Uterus (tissue), 4 donors: ENCODE results near the gene CC2D2B. TPM values are rescaled to one million over a fixed set of nuclear protein-coding genes. Genes with fewer than 3 reads are reported as not detected.

Source experiments
- DNase-seq, 2 donors: peaks; one replicate each; pipeline ENCODE4 v3.0.0-alpha.2; 2019 to 2020
- H3K27ac ChIP-seq, 2 donors: fragments of 200-600 bp; sonication (generic); 1 replicate in 1 of 2; 2 replicates in 1 of 2; pipeline ENCODE4 v1.5.1; 2016 to 2018
- H3K27me3 ChIP-seq, 2 donors: fragments of 200-600 bp; sonication (generic); one replicate each; pipeline ENCODE4 v1.5.1; 2018 to 2019; ENCODE audit warnings: control low read depth in 1 of 2
- H3K36me3 ChIP-seq, 2 donors: fragments of 200-600 bp; sonication (generic); one replicate each; pipeline ENCODE4 v1.5.1; 2019; ENCODE audit warnings: control low read depth in 1 of 2
- H3K4me1 ChIP-seq, 2 donors: fragments of 200-600 bp; sonication (generic); one replicate each; pipeline ENCODE4 v1.5.1; 2018 to 2019; ENCODE audit warnings: control low read depth in 1 of 2
- H3K4me3 ChIP-seq, 2 donors: fragments of 200-600 bp; sonication (generic); 1 replicate in 1 of 2; 2 replicates in 1 of 2; pipeline ENCODE4 v1.5.1; 2018 to 2019; ENCODE audit warnings: mild to moderate bottlenecking in 1 of 2
- H3K9me3 ChIP-seq, 2 donors: fragments of 200-600 bp; sonication (generic); one replicate each; pipeline ENCODE4 v1.5.1; 2019; ENCODE audit warnings: control low read depth in 1 of 2
- POLR2A ChIP-seq, 2 donors: fragments of 450-650 bp; IDR thresholded peaks; one replicate each; pipeline ENCODE4 v1.6.1; 2016; ENCODE audit warnings: antibody characterized with exemption in 2 of 2, mild to moderate bottlenecking in 1 of 2, moderate library complexity in 1 of 2
- intact Hi-C: fragments of 100-400 bp; cut with DNase I; formaldehyde crosslinking; loops from one replicate; pipeline ENCODE4 v1.15.1; 2023; ENCODE audit warnings: low total_unique reads
- microRNA-seq: library from miRNA; unstranded; fragments of <30 nt; microRNA quantifications from one replicate; pipeline ENCODE4, GENCODE V29; 2016; ENCODE audit warnings: borderline microRNAs expressed, borderline replicate concordance
- small RNA-seq: library from RNA; depleted of rRNA; stranded (forward); fragments of <200 nt; gene quantifications from one replicate; pipeline ENCODE3, GENCODE V24; 2016
- total RNA-seq, 4 donors: library from RNA; depleted of rRNA in 3 of 4; stranded (reverse); fragments of >200 nt in 3 of 4; gene quantifications; one replicate each; pipeline versions ENCODE4 v1.1.0 to v1.2.4, GENCODE V29; 2014 to 2023
- TF ChIP-seq, protein P1 (sequence below), 4 experiments: fragments of 200-600 bp in 2 of 4; fragments of 450-650 bp in 2 of 4; sonication (generic) in 2 of 4; IDR thresholded peaks; one replicate each; pipeline ENCODE4 v1.5.1; 2016 to 2019; ENCODE audit warnings: antibody characterized with exemption in 4 of 4, mild to moderate bottlenecking in 2 of 4, moderate library complexity in 1 of 4
- donor health status: DM: yes; HTN: yes; CAD: no.

CC2D2B gene
- total RNA-seq, 4 donors from 2014 or later = 2.1 to 7.3 (median 5.0) TPM

DNA sequence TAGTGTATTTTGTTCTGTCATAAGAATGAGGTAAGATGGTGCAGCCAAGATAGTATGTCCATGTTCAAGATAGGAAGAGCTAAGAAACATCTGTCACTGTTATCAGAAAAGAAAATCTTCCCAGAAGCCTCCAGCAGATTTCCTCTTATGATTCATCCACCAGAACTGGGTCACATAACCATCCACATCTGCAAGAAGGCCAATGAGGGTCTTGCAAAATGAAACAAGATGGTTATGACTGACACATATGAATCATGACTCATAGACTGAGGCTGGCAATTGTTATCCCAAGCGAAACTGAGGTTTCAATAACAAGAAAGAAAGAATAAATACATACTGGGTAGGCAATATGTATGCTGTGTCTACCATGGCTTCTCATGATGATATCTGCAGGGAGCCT lies 165.9 kb downstream of the CC2D2B start:
- TF ChIP-seq, protein P1, sequence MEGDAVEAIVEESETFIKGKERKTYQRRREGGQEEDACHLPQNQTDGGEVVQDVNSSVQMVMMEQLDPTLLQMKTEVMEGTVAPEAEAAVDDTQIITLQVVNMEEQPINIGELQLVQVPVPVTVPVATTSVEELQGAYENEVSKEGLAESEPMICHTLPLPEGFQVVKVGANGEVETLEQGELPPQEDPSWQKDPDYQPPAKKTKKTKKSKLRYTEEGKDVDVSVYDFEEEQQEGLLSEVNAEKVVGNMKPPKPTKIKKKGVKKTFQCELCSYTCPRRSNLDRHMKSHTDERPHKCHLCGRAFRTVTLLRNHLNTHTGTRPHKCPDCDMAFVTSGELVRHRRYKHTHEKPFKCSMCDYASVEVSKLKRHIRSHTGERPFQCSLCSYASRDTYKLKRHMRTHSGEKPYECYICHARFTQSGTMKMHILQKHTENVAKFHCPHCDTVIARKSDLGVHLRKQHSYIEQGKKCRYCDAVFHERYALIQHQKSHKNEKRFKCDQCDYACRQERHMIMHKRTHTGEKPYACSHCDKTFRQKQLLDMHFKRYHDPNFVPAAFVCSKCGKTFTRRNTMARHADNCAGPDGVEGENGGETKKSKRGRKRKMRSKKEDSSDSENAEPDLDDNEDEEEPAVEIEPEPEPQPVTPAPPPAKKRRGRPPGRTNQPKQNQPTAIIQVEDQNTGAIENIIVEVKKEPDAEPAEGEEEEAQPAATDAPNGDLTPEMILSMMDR (IDR thresholded peaks at IDR 0.05) = no peak
- TF ChIP-seq POLR2A (IDR thresholded peaks at IDR 0.05) = no peak
- DNase-seq = no peak
- Histone ChIP-seq H3K4me1 (no peaks in the 10 kb centered on the region), H3K27me3 (no peaks in the 10 kb centered on the region), H3K4me3 (no peak overlapping the region), H3K9me3 (no peaks in the 10 kb centered on the region), H3K36me3 (no peaks in the 10 kb centered on the region), H3K27ac (no peak overlapping the region)
- intact Hi-C loops = no loop called here

DNA sequence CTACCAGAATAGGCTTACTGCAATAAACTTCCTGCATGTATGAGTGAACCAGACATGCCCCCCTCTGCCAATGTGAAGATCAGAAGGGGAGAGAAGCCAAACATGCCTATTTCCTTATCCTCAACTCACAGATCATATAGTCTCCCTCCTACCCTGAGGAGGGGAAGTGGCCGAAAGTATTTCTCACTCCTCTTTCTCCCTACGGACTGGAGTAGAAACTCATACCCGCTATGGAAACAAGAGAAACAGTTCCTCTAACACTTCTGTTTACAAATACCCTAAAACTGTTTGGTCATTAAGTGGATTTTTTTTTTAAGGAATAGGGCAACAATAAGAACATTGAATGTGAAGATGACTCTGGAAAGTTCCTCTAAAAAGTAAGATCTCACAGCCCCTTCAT lies 167.0 kb downstream of the CC2D2B start:
- intact Hi-C loops = no loop called here

GRCh38 chr10:96075977-96076376 lies 168.2 kb downstream of the CC2D2B start:
- H3K27ac ChIP-seq = no peak overlapping the region
- TF ChIP-seq, protein P1 (IDR thresholded peaks at IDR 0.05) = no peak
- TF ChIP-seq POLR2A (IDR thresholded peaks at IDR 0.05) = no peak
- no peaks in the 10 kb centered on the region for H3K27me3 ChIP-seq
- intact Hi-C loops = no loop called here
- no peaks in the 10 kb centered on the region for H3K9me3 ChIP-seq
- H3K4me1 ChIP-seq = no peaks in the 10 kb centered on the region
- H3K36me3 ChIP-seq = no peaks in the 10 kb centered on the region
- DNase-seq = no peak
- H3K4me3 ChIP-seq = no peak overlapping the region

More for the DNA sequence above, 167.0 kb downstream of the CC2D2B start:
- Histone ChIP-seq H3K27me3 (no peaks in the 10 kb centered on the region), H3K9me3 (no peaks in the 10 kb centered on the region), H3K4me1 (no peaks in the 10 kb centered on the region), H3K4me3 (no peak overlapping the region), H3K27ac (no peak overlapping the region), H3K36me3 (no peaks in the 10 kb centered on the region)
- TF ChIP-seq, protein P1 (IDR thresholded peaks at IDR 0.05) = no peak
- TF ChIP-seq POLR2A (IDR thresholded peaks at IDR 0.05) = no peak
- DNase-seq = no peak

DNA sequence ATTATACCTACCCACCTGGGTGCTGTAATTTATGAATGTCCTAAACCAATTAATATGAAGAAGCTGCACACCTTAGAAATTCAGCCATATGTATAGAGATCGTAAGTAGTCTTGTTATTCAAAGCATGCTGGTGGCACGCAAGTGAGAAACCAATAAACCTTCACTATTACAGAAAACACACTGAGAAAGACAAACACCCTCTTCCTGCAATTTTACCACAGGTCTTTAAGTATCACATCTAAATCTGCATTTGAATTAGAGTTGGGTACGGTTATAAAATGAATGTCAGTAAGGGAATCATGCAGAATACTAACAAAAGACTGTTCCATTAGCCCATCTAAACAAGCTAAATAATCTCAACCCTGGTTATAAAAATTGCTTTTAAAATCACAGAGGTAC lies 169.4 kb downstream of the CC2D2B start:
- intact Hi-C loops = no loop called here

GRCh38 chr10:96082153-96082552 lies 174.4 kb downstream of the CC2D2B start:
- no peak for DNase-seq
- intact Hi-C loops = no loop called here
- Histone ChIP-seq H3K36me3 (no peaks in the 10 kb centered on the region), H3K4me1 (no peaks in the 10 kb centered on the region), H3K9me3 (no peaks in the 10 kb centered on the region), H3K27ac (no peak overlapping the region), H3K27me3 (no peaks in the 10 kb centered on the region), H3K4me3 (no peak overlapping the region)
- TF ChIP-seq, protein P1 (IDR thresholded peaks at IDR 0.05) = no peak
- TF ChIP-seq POLR2A (IDR thresholded peaks at IDR 0.05) = no peak

More for the DNA sequence above, 169.4 kb downstream of the CC2D2B start:
- no peaks in the 10 kb centered on the region for H3K4me1 ChIP-seq
- no peak overlapping the region for H3K27ac ChIP-seq
- TF ChIP-seq, protein P1 (IDR thresholded peaks at IDR 0.05) = no peak
- TF ChIP-seq POLR2A (IDR thresholded peaks at IDR 0.05) = no peak
- no peak for DNase-seq
- no peaks in the 10 kb centered on the region for H3K9me3 ChIP-seq
- no peak overlapping the region for H3K4me3 ChIP-seq
- H3K27me3 ChIP-seq = no peaks in the 10 kb centered on the region
- H3K36me3 ChIP-seq = no peaks in the 10 kb centered on the region

Small RNAs within 50 kb of the gene (microRNA-seq; reads per million reads assigned to microRNA genes)
- 7.8 reads per million, percentile 14 among the genes with 10 or more reads in this experiment for gene MIR3157

Small RNAs within 50 kb of the gene (small RNA-seq; reads per million reads assigned to genes)
- gene MIR3157 = not detected

Other genes with a start within 250 kb of the CC2D2B start
- gene TCTN3, start 214.0 kb upstream of the CC2D2B start, total RNA-seq = 10 to 100 TPM; 27.6 to 41.9 (median 30.6) TPM
- gene ENTPD1, start 151.8 kb upstream of the CC2D2B start, total RNA-seq = 10 to 100 TPM; 42.4 to 99.5 (median 69.5) TPM
- gene CCNJ, start 135.6 kb downstream of the CC2D2B start, total RNA-seq = 10 to 100 TPM in 1 of 4 donors, 1 to 10 TPM in 2, under 1 TPM in 1; 0.51 to 14.9 (median 4.5) TPM
- gene ZNF518A, start 222.3 kb downstream of the CC2D2B start, total RNA-seq = 10 to 100 TPM; 12.4 to 82.3 (median 26.5) TPM